Activated T-cell treated with anti-CD3 and anti-CD28 coated beads, Interleukin-2, amount 50 U/mL, for 24 hours (primary cell): Measurements from ENCODE around the gene SOX10.
A peak's percentile ranks its signal among the peaks of the same experiment; 100 is the strongest.
"Not testable (repeated sequence)": the region's sequence is repeated elsewhere in the genome, so short reads cannot be mapped to it uniquely, and the experiment has no call there.

Source experiments
- DNase-seq: peaks from one replicate; pipeline ENCODE4 v3.0.0-alpha.2; 2020
- H3K27ac Mint-ChIP-seq: 2 replicates; pipeline ENCODE4 v1.8.0; 2020; ENCODE audit warnings: mild to moderate bottlenecking, mixed read lengths
- H3K27me3 Mint-ChIP-seq: 2 replicates; pipeline ENCODE4 v1.8.0; 2020; ENCODE audit warnings: mixed read lengths
- H3K36me3 Mint-ChIP-seq: 2 replicates; pipeline ENCODE4 v1.8.0; 2020; ENCODE audit warnings: low read depth, mixed read lengths
- H3K4me1 Mint-ChIP-seq: 2 replicates; pipeline ENCODE4 v1.8.0; 2020; ENCODE audit warnings: low read depth, mixed read lengths
- H3K4me3 Mint-ChIP-seq: 2 replicates; pipeline ENCODE4 v1.8.0; 2020; ENCODE audit warnings: mild to moderate bottlenecking, moderate library complexity, mixed read lengths
- H3K9me3 Mint-ChIP-seq: 2 replicates; pipeline ENCODE4 v1.8.0; 2020; ENCODE audit warnings: mixed read lengths

The SOX10 gene

DNA sequence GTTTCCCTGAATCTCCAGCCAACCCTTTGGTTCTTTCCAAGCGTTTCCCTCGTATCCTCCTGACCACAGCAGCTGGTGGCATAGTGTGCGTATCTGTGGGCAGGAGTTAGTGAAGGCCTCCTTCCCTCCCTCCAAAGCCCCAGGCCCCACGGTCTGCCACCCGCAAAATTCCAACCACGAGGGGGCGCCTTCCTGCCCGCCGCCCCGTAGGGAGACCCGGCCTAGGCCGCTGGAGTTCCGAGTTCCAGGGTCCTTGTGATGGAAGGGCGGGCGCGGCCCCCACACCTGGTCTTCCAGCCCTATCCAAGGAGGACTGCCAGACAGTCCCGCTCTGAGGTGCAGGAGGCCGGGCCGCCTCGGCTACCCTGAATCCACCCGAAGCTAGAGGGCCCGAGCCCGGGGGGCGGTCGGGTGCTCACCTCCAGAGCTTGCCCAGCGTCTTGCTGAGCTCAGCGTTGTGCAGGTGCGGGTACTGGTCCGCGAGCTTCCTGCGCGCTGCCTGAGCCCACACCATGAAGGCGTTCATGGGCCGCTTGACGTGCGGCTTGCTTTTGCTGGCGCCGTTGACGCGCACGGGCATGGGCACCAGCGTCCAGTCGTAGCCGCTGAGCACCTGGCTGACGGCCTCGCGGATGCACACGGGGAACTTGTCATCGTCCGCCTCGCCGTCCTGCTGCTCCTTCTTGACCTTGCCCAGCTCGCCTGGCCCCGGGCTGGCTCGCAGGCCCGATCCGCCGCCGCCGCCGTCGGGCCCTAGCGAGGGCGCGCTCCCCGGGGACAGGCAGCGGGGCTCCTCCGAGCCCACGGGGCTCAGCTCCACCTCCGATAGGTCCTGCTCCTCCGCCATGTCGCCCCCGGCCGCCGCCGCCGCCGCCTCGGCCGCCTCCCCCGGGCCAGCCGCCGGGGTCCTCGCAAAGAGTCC is 1.2 kb downstream of the SOX10 start:
- Mint-ChIP-seq H3K36me3 (peaks cover 3% of the 10 kb centered on the region), H3K27ac (no peak overlapping the region), H3K4me3 (no peak overlapping the region), H3K27me3 (no peaks in the 10 kb centered on the region), H3K4me1 (no peaks in the 10 kb centered on the region), H3K9me3 (no peaks in the 10 kb centered on the region)
- no peak for DNase-seq

DNA sequence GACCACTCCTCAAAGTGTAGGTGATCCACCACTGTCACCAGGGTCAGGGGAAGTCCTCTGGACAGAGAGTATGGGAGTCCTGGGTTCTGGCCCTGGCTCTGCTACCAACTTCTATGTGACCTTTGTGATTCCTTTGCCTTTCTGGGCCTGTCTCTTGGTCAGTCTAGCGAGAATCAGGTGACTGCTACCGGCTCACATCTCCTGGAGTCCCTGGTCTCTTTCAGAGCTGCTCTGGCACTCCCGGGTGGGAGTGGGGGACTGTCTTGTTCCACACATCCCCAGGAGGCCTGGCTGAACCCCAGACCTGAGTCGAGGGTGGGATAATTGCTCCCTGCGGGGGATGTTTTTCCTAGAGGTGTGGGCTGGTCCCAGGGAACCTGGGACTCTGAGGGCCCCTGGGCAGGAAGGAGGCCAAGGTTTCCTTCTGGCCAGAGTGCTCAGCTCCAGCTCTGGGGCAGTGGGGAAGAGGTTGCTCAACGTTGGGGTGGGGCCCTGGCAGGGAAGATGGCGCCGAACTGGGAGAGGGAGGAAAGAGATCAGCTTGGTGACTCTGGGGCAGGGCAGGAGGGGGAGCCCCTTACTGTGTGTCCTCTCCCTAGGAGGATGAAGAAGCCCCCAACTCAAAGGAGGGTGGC is 2.1 kb downstream of the SOX10 start:
- no peak for DNase-seq
- Mint-ChIP-seq H3K36me3 (peaks cover 5% of the 10 kb centered on the region), H3K27ac (no peak overlapping the region), H3K9me3 (no peaks in the 10 kb centered on the region), H3K4me3 (no peak overlapping the region), H3K4me1 (no peaks in the 10 kb centered on the region), H3K27me3 (no peaks in the 10 kb centered on the region)

GRCh38 chr22:37981282-37982011 is 2.9 kb downstream of the SOX10 start:
- peaks cover 6% of the 10 kb centered on the region for H3K36me3 Mint-ChIP-seq
- H3K4me1 Mint-ChIP-seq, result no peaks in the 10 kb centered on the region
- no peak overlapping the region for H3K4me3 Mint-ChIP-seq
- DNase-seq, result no peak
- no peaks in the 10 kb centered on the region for H3K9me3 Mint-ChIP-seq
- no peak overlapping the region for H3K27ac Mint-ChIP-seq
- no peaks in the 10 kb centered on the region for H3K27me3 Mint-ChIP-seq

DNA sequence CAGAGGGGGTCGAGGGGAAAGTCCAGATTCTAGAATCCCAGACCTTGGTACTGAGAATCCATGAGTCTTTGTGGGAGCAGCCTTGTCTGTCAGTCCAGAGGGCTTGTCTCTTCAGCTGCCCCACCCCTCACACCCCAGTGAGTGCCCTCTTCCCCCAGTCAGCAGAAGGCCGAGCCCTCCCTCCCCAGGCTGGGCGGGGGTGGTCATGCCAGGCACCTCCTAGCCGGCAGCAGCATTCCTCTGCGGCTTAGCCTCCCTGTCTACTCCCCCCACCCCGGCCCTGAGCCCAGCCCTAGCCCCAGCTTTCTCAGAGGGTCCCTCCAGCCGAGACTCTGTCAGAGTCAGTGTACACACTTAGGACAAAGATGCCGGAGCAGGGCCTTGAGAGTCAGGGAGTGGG is 4.6 kb downstream of the SOX10 start:
- Mint-ChIP-seq H3K9me3 (no peaks in the 10 kb centered on the region), H3K4me1 (peaks cover under 1% of the 10 kb centered on the region), H3K27me3 (no peaks in the 10 kb centered on the region), H3K27ac (no peak overlapping the region), H3K36me3 (peaks cover 12% of the 10 kb centered on the region), H3K4me3 (no peak overlapping the region)
- DNase-seq, result no peak

GRCh38 chr22:37976547-37976946 is 7.8 kb downstream of the SOX10 start:
- Mint-ChIP-seq H3K4me1 (peaks cover 1% of the 10 kb centered on the region), H3K36me3 (peaks cover 23% of the 10 kb centered on the region), H3K27ac (no peak overlapping the region), H3K9me3 (no peaks in the 10 kb centered on the region), H3K27me3 (no peaks in the 10 kb centered on the region), H3K4me3 (no peak overlapping the region)
- no peak for DNase-seq

DNA sequence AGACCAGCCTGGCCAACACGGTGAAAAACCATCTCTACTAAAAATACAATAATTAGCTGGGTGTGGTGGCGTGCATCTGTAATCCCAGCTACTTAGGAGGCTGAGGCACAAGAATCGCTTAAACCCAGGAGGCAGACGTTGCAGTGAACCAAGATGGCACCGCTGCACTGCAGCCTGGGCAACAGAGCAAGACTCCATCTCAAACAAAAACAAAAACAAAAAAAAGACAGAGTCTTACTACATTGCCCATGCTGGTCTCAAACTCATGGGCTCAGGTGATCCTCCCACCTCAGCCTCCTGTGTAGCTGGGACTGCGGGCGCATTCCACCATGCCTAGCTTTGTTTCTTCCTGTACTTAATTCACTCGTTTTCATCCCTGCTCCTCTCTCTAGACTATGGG is 8.3 kb downstream of the SOX10 start:
- H3K4me1 Mint-ChIP-seq, H3K9me3 Mint-ChIP-seq, DNase-seq, H3K4me3 Mint-ChIP-seq, H3K27ac Mint-ChIP-seq, H3K27me3 Mint-ChIP-seq: not testable (repeated sequence)
- peaks cover 27% of the 10 kb centered on the region for H3K36me3 Mint-ChIP-seq

DNA sequence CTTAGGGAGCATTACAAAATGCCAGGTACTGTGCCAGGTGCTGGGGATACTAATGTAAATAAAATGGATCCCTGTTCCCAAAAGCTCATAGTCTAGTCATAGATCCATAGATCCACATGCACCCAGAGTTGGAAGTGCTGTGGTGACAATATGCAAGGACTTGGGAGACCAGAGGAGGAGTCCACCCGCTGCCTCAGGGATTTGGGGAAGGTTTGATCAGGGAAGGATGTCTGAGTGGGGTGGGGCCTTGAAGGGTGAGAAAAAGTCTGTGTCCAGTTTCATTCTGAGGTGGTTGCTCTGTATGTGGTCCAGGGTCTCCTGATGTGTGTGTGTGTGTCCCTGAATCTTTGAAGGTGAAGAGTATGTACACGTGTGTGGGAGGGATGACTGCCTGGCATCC is 9.2 kb downstream of the SOX10 start:
- Mint-ChIP-seq H3K4me1 (peaks cover 1% of the 10 kb centered on the region), H3K4me3 (no peak overlapping the region), H3K27me3 (no peaks in the 10 kb centered on the region), H3K27ac (peak overlapping the region; percentile 1), H3K36me3 (peaks cover 24% of the 10 kb centered on the region), H3K9me3 (no peaks in the 10 kb centered on the region)
- DNase-seq, result no peak

DNA sequence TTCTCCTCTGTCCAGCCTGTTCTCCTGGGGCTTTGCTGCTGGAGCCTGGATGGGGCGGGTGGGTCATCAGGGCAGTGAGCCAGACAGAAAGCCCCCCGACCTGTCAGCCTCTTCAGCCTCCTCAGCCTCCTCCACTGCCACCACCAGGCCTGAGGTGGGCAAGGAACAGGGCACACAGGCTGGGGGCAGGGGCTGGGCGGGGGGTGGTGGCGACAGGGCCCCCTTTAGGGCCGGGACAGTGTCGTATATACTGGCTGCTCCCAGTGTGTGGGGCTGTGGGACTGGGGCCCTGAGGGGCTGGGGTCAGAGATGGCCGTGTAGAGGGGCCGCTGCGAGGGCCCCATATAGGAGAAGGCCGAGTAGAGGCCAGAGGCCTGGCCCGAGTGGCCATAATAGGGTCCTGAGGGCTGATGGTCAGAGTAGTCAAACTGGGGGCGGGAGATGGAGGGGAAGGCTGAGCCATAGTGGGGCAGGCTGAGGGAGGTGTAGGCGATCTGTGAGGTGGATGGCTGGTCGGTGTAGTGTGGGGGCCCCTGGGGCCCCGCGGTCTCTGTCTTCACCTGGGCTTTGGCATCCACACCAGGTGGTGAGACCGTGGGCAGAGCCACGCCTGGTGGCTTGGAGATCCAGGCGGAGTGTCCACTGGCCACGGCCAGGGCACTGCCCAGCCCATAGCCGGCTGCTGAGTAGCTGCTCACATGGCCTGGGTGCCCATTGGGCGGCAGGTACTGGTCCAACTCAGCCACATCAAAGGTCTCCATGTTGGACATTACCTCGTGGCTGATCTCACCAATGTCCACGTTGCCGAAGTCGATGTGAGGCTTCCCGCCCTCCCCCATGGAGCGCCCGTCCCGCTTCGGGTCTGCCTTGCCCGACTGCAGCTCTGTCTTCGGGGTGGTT is 10.8 kb downstream of the SOX10 start:
- no peaks in the 10 kb centered on the region for H3K9me3 Mint-ChIP-seq
- no peak overlapping the region for H3K27ac Mint-ChIP-seq
- no peak overlapping the region for H3K4me3 Mint-ChIP-seq
- no peak for DNase-seq
- H3K4me1 Mint-ChIP-seq, result peaks cover 1% of the 10 kb centered on the region
- H3K27me3 Mint-ChIP-seq, result no peaks in the 10 kb centered on the region
- H3K36me3 Mint-ChIP-seq, result peaks cover 39% of the 10 kb centered on the region

GRCh38 chr22:37972527-37972926 is 11.8 kb downstream of the SOX10 start:
- no peak for DNase-seq
- H3K36me3 Mint-ChIP-seq, result peaks cover 47% of the 10 kb centered on the region
- H3K27ac Mint-ChIP-seq, result peak overlapping the region; percentile 4
- H3K4me1 Mint-ChIP-seq, result peaks cover 1% of the 10 kb centered on the region
- H3K4me3 Mint-ChIP-seq, result no peak overlapping the region
- no peaks in the 10 kb centered on the region for H3K27me3 Mint-ChIP-seq
- H3K9me3 Mint-ChIP-seq, result no peaks in the 10 kb centered on the region

DNA sequence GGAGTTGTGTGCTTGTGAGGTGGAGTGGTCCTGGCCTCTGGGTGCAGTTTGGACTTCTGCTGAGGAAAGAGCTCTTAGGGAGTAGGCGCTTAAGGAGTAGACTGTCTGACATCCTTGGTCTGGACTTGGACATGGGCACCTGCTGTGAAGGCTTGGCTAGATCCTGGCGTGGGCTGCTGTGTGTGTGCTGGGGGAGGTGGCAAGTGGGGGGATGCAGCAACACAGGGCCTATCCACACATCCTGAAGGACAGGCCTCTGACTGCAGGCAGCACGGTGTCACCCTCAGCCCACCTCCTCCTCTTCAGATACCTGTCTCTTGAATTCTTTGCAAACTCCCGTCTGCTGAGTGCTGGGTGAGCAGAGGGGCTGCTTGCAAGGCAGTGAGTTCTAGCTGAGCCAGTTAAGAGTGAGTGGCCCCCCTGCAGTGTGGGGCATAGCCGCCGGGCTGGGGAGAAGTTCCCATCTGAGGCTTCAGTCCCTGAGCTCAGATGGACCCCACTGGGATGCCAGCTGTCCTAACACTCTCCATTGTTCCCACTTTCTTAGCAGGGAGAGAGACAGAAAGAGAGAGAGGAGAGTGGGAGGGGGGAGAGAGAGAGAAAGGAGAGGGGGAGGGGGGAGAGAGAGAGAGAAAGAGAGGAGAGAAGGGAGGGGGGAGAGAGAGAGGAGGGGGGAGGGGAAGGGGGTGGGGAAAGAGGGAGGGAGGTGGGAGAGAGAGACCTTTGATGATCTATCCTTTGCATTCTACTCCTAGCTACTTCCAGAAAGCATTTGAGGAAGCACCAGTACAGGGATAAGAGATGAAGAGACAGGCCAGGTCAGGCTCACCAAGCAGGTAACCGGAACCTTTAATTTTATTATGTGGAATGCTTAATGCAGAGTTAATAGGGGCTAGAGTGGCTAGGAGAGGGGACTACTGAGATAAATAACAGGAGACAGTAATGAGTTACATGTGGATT is 12.6 kb downstream of the SOX10 start:
- no peaks in the 10 kb centered on the region for H3K27me3 Mint-ChIP-seq
- H3K4me1 Mint-ChIP-seq, result peaks cover 1% of the 10 kb centered on the region
- DNase-seq, result no peak
- H3K4me3 Mint-ChIP-seq, result no peak overlapping the region
- H3K9me3 Mint-ChIP-seq, result no peaks in the 10 kb centered on the region
- peak overlapping the region; percentile 4 for H3K27ac Mint-ChIP-seq
- peaks cover 54% of the 10 kb centered on the region for H3K36me3 Mint-ChIP-seq

GRCh38 chr22:37970864-37971263 is 13.5 kb downstream of the SOX10 start:
- Mint-ChIP-seq H3K27ac (no peak overlapping the region), H3K4me1 (peaks cover 3% of the 10 kb centered on the region), H3K9me3 (no peaks in the 10 kb centered on the region), H3K36me3 (peaks cover 60% of the 10 kb centered on the region), H3K27me3 (no peaks in the 10 kb centered on the region), H3K4me3 (no peak overlapping the region)
- DNase-seq, result no peak

DNA sequence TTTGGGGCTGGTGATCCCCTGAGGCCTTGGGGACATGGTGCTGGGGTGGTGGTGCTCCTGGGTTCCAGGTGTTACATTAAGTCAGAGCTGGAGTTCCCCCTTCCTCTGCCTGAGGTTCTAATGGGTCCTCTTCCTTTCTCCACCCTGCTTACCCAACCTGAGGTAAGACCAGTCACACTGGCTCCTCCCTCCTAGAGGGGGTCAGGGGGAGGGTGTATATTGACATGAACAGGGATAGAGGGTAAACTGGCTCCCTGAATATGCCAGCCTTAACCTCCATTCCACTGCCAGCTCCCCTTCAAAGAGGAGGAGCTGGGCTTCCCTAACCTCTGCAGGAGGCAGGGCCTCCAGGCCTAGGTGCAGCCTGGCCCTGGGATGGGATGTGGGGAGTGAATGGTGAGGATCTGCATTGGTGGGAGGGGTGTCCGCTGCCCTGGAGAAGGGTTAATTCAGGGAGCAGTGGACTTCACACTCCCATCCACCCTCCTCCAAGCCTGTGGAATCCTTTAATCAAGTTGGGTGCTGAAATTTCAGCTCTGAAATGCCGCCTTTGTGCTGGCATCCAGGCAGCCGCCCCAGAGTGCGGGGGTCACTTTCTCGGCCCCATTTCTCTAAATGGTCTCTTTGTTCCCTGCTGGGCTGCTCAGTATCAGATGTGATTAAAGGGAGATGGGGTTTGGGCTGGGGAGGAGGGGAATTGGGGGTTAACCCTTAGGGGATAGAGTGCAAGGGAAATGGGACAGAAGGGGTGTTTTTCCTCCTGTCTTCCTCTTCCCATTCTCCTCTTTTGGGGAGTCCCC is 15.7 kb downstream of the SOX10 start:
- DNase-seq, result no peak
- H3K4me3 Mint-ChIP-seq, result no peak overlapping the region
- peaks cover 6% of the 10 kb centered on the region for H3K4me1 Mint-ChIP-seq
- H3K9me3 Mint-ChIP-seq, result no peaks in the 10 kb centered on the region
- no peak overlapping the region for H3K27ac Mint-ChIP-seq
- H3K36me3 Mint-ChIP-seq, result peaks cover 67% of the 10 kb centered on the region
- no peaks in the 10 kb centered on the region for H3K27me3 Mint-ChIP-seq
